ENCODE measurements around the gene TSPEAR.
"Not testable (repeated sequence)": the region's sequence is repeated elsewhere in the genome, so short reads cannot be mapped to it uniquely, and the experiment has no call there.

TSPEAR gene

DNA sequence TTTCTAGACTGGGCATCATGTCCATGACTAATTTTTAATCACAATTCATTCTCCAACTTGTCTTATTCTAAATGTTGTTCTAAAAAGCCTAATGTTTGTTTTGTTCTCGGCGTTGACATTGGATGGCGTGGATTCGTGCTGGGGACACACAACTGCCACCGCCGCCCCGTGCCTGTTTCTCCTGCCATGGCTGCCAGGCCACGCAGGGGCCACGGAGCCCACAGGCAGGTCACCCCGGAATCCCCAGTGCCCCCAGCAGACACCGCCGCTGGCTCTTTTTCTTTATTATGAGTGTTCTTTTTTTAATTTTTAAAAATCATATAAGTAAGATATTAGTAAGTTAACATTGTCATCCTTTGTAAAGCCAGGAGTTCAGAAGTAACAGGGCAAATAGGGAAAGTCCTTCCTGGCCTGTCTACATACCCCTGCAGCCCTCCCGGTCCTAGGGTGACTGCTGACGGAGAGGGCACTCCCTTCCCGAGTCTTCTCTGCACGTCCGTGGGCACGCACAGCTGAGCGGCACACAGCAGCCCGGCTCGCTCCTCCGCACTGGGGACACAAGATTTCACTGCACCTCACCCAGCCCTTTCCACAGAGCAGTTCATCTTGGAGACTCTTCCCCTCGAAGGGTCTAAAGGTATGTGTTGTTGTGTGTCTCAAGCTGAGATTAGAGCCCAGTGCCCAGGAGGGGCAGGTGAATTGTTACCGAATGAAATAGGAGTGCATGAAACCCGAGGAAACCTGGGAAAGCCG lies 203.5 kb downstream of the TSPEAR start:
- DNase-seq (ENCODE audit: low read depth, low spot score) = no peak

DNA sequence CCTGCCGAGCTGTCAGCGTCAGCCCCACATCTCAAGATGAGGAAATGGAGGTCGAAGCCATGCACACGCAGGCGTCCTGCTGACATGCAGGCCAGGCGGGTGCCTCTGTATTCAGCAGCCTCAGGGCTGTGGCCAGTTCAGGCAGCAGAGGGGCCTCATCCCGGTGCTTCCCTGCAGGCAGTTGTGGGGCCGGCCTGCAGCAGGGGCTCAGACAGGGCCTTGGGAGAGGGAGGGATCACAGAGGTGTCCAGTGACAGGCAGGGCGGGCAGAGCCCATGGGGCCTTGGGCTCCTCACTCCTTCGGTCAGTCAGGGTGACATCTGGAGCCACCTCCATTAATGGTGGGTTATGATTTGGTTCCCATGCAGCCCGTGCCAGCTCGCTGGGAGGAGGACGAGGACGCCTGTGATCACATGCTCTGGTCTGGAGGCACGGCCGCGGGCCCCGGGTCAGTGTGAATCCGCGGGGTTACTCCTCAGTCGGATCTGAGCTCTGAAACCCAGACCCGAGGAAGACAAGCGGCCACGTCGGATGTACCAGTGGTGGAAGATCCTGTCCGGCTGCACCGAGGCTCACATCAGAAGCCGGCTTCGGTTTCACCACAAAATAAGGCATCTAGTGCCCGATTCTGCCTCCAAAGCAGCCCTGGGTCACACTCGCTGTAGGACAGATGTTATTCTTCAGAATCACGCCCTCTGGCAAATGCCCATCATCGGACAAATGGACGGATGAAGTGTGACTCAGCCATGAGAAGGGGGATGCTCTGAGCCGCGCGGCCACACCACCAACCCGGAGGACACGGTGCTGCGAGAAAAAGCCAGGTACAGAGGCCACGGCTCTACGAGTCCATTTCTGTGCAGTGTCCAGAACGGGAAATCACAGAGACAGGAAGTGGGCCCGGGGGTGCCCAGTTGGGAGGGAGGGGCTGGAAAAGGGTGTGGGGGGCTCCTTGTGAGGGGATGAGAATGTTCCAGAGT lies 204.8 kb downstream of the TSPEAR start:
- DNase-seq (ENCODE audit: low read depth, low spot score) = peak; percentile 47

DNA sequence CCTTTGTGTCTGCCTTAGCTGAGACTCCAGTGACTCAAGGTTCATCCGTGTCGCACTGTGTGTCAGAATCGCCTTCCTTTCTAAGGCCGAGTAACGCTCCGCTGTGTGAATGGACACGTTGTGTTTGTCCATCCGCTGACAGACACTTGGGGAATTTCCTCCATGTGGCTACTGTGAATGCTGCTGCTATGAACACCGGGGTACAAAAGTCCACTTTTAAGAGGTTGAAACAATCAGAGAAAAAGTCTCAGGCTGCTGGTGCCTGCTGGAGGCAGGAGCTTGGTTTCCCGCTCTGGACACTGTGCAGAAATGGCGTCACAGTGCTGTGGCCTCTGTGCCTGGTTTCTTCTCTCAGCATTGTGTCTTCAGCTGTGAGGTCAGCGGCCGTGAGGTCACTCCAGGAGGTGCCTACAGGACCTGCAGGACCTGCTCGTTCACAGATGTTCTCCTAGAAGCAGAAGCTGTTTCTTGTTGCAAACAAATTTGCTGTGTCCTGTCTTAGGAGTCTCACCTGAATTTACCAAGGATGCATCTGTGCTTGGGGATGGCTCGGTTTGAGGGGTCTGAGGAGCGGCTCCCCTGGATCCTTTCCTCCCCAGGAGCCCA lies 205.6 kb downstream of the TSPEAR start:
- no peak for DNase-seq (ENCODE audit: low read depth, low spot score)

DNA sequence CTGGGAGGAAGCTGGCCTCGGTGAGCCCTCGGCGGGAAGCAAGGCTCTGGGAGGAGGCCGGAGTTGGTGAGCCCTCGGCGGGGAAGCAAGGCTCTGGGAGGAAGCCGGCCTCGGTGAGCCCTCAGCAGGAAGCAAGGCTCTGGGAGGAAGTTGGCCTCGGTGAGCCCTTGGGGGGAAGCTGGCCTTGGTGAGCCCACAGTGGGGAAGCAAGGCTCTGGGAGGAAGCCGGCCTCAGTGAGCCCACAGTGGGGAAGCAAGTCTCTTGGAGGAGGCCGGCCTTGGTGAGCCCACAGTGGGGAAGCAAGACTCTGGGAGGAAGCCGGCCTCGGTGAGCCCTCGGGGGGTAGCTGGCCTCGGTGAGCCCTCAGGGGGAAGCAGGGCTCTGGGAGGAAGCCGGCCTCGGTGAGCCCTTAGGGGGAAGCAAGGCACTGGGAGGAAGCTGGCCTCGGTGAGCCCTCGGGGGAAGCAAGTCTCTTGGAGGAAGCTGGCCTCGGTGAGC lies 207.4 kb downstream of the TSPEAR start:
- DNase-seq (ENCODE audit: low read depth, low spot score) = no peak

DNA sequence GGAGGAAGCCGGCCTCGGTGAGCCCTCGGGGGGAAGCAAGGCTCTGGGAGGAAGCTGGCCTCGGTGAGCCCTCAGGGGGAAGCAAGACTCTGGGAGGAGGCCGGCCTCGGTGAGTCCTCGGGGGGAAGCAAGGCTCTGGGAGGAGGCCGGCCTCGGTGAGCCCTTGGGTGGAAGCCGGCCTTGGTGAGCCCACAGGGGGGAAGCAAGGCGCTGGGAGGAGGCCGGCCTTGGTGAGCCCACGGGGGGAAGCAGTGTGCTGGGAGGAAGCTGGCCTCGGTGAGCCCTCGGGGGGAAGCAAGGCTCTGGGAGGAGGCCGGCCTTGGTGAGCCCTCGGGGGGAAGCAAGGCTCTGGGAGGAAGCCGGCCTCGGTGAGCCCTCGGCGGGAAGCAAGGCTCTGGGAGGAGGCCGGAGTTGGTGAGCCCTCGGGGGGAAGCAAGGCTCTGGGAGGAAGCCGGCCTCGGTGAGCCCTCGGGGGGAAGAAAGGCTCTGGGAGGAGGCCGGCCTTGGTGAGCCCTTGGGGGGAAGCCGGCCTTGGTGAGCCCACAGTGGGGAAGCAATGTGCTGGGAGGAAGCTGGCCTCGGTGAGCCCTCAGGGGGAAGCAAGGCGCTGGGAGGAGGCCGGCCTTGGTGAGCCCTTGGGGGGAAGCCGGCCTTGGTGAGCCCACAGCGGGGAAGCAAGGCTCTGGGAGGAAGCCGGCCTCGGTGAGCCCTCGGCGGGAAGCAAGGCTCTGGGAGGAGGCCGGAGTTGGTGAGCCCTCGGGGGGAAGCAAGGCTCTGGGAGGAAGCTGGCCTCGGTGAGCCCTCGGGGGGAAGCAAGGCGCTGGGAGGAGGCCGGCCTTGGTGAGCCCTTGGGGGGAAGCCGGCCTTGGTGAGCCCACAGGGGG lies 208.1 kb downstream of the TSPEAR start:
- not testable (repeated sequence) for DNase-seq (ENCODE audit: low read depth, low spot score)

DNA sequence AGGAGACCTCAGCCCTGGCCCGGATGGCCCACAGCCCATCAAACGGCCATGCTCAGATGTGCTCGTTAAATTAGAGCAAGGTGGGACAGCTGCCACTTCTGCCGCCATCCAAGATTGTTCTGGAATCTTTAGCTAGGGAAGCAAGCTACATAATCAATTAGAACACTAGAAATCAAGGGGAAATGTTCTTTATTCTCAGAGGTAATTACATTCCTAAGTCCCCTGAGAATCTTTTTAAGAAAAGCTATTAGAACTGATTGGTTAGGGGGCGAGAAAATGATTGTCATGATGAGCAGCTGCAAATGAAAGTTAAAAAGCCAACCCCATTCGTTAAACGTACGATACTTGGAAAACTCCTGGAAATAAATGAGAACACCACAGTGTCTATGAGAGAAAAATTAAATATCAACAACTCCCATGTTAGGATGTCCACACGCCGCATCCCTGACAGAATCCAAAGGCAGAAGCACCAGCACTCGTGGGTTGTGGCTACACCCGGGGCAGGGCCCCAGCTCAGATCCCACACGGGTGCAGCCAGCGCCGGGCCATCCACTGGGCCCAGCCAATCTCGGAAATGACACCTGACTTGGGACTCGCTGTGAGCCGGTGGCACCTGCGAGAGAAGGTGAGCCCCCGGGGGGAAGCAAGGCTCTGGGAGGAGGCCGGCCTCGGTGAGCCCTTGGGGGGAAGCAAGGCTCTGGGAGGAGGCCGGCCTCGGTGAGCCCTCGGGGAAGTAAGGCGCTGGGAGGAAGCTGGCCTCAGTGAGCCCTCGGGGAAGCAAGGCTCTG lies 209.0 kb downstream of the TSPEAR start:
- no peak for DNase-seq (ENCODE audit: low read depth, low spot score)

DNA sequence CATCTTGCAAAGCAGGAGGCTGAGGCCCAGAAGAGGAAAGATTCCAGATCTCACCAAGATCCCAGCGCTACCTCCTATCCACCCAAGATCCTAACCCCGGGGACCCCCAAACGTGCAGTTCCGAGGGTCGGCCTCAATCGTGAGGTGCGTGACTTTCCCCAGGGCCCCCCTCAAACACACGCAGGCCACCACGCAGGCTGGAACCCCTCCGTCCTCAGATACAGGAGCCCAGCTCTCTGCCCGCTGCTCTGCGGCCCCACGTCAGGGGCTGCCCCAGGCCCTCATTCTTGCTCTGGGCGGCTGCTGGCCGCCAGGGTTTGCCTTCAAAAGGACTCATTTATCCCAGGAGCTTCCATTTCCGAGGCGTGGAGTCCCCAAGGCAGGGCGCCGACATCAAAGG lies 211.3 kb downstream of the TSPEAR start:
- no peak for DNase-seq (ENCODE audit: low read depth, low spot score)

DNA sequence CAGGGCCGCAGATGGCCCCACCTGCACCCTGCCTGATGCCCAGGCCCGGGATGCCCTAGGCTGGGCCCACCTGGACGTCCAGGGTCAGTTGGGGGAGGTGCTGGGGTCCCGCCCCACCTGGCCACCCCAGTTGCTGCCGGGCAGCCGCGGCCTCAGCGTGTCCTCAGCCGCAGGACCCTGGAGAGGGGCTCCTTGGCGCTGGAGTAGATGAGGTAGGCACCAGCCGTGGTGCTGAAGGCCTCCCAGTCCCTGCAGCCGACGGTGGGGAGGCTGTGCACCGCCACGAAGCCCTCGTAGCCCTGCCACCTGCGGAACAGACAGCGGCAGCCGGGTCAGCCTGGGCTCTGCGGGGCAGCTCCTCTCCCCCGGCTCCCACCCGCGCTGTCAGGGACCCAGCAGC lies 211.7 kb downstream of the TSPEAR start:
- DNase-seq (ENCODE audit: low read depth, low spot score) = no peak

DNA sequence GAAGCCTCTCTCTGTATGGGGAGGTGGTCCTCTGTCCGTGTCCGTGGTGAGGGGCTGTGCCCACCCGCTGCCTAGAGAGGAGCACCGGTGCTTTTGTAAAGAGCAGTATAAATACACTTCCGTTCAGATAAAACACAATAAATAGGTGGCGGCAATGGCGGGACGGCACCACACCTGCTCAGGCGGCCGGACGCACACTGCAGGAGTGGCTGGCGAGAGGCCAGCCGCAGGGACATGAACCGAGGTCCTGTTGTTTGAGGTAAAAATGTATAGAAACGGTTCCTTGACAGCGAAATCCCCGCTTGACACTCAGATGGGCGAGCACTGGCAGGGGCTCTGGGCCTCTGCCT lies 212.2 kb downstream of the TSPEAR start:
- no peak for DNase-seq (ENCODE audit: low read depth, low spot score)

DNA sequence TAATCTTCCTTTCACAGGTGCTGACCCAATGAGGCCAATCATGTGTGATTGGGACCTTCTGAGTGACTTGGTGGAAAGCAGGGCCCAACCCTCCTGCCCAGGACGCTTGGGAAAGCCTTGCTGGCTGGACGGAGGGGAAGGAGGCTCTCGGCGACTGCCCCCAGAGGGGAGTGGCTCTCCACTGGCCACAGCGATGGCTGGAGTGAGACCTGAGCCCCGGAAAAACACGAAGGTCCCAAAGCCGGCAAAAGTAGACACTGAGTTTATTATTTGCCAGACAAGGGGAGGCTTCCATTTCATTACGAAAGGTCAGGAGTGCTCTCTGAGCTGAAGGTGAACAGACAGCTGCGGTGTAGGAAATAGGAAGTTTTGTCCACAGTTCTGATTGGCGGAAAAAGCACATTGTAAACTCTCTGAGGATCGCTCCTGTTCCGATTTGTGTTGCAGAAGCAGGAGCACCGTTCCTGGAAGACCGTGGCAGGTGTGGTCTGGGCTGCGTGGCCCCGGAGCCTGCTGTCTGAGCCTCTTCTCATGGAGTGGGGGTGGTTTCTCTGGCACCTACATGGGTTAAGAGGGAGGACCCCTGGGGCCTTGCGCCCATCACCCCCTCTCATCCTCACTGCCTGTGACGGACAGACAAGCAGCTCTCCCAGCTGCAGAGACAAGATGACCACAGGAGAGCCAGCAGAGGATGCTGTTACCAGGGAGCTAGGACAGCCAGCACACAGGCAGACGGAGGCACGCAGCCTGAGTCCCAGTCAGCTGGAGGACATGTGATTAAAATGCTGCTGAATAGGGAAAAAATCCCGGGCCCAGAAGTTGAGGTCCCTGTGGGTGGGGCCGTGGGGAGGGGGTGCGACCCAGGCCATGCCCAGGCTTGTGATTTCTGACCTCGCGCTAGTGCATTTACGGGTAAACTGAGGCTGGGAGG lies 212.8 kb downstream of the TSPEAR start:
- DNase-seq (ENCODE audit: low read depth, low spot score) = no peak

DNA sequence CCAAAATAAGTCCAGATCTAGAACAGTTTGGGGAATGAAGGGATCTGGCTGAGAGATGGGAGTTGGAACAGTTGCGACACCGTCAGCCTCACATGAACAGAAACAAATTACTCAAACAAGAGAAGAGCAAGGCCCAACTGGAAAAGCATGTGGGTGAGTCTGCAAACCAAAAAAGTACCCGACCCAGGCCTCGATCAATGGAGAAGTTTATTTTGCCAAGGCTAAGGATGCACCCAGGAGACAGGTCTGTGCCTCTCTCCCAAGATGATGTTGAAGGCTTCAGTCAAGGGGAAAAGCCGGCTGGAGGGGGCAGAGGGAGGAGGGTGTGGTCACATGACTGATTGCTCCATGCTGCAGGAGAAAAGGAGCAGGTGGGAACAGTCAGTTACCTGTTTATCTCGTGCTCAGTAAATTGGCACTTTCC lies 213.7 kb downstream of the TSPEAR start:
- DNase-seq (ENCODE audit: low read depth, low spot score) = no peak

DNA sequence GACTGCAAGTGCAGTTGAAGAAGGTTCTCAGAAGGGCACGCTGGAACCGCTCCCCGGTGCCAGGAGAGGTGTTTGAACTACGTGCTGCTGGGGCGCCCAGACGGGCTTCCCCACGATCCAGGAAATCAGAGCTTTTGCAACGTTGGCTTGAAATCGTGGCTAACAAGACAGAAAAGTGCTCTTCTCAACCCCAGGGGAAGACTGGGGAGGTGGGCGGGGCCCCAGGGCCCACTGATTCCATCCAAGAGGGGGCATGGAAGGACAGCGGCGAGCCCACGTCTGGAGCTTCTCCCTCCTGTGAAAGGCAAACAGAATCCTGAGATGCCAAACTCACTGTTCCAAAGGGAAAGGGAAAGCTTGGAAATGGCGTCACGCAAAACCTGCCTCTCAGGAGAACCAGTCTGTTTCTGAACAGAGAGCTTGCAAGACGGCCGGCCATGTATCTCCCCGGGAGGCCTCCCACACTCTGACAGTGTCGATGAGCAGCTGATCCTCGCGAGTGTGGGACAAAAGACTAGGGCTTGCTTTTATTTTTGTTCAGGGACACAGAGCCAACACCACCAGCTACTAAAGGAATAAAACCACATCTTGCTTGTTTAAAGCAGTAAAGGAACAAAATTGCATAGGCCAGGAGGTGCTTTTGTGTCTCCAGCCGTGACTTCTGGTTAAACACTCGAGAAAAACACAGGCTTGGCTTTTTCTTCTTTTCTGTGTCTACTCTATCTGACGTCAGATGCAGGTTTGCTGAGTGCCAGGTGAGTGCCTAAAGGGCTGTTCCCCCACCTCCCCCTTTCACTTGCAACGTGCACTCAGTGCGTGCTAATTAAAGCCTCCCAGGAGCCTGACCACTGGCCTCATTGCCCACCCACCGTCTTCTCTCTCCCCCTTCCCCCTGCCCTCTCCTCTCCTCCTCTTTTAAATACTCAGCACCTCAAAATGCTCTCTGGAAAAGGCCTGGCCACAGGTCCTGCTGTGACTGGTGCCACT lies 214.5 kb downstream of the TSPEAR start:
- no peak for DNase-seq (ENCODE audit: low read depth, low spot score)

DNA sequence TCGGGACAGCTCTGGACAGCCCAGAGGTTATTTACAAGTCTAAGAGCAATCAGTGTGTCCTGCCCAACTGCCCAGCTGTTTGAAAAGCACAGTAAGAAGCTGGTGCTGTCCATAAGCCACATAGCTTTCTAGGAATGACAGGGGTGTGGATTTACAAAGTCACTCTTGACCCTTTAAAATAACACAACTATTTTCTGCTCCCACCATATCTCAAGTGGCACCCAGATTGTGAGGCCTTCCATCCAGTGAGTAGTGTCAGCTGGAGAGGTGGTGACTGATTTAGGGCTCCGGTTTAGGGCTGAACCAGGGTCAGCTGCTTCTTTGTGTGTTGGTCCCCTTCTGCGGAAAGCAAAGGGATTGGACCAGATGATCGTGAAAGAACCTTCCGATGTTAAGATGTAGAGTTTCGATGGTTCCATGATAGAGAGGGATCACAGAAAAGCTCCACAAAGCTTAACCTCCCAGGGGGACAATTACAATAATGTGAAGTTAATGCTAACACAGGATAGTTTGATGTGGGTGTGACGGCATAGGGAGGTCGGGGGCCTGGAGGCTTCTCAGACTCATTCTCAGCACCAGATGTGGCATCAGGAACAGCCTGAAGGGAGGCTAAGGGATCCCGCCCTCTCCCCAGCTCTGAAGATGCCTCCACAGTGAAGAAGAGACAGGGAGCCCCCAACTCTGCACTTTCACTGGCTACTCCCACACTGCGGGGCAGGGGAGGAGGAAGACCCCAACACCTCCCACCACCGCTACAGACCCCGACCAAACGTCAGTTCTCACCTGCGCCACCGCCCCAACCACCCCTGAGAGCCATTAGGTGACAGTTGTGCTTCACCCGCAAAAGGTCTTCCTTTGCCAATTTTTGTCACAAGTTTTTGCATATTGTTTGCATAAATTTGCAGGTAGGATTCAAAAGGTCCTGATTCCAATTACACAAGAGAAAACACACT lies 215.5 kb downstream of the TSPEAR start:
- DNase-seq (ENCODE audit: low read depth, low spot score) = no peak

DNA sequence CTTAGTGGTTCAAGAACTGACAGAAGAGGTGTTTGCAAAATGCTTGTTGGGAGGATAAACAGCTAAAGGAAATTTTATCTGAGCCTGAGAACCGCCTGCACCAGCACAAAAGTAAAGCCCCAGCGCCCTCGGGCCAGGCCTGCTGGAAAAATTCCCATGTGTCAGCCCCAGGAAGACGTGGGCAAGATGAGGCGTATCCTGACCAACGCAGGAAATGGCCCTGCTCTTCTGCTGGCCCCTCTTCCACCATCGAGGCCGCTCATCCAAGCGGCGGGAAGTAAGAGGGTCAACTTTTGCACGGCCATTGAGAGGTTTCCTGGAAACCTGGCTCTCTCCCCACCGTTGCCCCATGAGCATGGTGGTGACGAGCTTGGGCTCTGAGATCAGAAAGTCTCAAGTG lies 216.4 kb downstream of the TSPEAR start:
- DNase-seq (ENCODE audit: low read depth, low spot score) = no peak

DNA sequence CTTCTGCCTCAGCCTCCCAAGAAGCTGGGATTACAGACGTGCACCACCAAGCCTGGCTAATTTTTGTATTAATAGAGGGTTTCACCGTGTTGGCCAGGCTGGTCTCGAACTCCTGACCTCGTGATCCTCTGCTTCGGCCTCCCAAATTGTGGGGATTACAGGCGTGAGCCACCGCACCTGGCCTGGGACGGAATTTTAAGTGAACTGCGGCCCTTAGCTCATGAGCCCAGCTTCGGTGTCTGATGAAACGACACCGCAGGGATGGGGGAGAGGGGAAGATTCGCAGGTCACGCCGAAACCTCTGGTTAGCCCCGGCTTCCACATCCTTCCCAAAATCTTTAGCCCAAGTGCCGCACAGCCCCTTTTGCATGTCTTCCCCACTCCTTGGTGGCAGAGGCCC lies 217.0 kb downstream of the TSPEAR start:
- DNase-seq (ENCODE audit: low read depth, low spot score) = no peak

DNA sequence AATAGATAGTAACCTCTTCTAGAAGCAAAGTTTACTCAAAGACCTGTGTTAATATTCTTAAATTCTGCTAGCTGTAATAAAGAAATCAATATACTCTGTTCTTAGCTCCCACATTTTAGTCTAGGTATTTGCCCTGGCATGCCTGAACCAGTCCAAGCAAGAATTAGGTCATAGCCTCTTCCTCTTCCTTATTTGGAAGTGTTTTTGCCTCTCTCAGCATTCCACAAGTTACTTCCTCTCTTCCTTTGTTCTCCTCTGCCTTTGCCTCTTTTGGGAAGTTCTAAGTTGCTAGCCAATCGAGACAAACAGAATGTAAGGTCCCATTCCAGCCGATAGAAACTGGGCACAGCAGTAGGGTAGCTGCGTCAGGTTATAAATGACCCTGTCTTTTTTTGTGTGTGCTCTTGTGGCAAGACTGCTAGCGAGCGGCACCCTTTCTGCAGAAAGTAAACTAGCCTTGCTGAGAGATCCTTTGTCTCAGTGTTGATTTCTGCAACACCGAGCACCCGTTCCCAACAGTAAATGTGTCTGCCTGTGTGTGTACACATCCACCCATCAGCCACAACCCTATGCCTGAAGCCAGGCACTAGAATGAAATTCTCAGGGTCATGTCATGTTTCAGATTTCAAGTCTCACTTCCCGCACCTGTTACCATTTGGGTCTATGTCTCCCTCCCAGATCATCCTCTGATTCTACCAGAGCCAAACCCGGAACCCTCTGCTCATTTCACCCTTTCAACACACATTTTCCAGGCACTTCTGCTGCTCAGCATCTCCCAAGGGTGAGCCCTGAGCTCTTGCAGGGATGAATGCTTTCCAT lies 218.6 kb downstream of the TSPEAR start:
- DNase-seq (ENCODE audit: low read depth, low spot score) = no peak
